ENCODE data around the gene ESAM. TPM values are rescaled to one million over a fixed set of nuclear protein-coding genes. Genes with fewer than 3 reads are reported as not detected.

ESAM gene
- total RNA-seq, 1 experiment from 2014 or later, result 0.92 TPM

DNA sequence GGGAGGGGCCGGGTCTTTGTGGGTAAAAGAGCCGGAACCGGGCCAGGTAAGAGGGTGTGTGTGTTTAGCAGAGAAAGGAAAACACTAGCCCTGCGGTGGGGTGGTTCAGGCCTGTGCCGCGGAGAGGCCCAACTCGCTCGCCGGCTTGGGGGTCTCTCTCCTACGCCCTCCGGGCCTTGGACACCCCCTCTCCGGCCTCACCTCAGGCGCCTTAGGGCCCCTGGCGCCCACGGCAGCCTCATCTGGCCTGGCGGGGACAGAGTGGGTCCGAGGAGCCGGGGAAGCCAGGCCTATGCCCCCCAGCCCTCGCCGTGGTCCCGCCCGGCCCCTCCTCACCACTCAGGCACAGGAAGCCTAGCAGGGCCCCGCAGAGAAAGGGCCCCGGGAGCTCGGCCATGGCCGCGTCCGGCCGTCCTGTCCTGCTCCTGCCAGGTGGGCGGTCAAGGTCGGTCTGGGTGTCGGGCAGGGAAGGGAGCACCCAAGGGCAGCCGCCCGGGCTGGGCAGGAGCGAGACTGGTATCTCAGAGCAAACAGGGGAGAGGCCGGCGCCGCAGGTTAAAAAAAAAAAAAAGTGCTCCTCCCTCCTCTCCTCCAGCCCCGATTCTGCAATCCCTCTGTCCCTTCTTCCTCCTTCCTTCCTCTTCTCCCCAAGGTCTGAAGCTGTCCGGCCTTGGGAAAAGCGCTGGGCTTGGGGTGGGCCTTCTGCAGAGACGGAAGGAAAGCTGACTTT is 10.2 kb downstream of the ESAM start, which contains the start of gene VSIG2:
Gene VSIG2, minus strand, starts transcription at position 515 of the 730 bp plus-strand sequence. Its CDS starts 118 bp downstream, at position 397.
- Histone ChIP-seq H3K4me2 (ENCODE audit: insufficient read depth, insufficient read length, low read length) (peak within 1 kb of the TSS; percentile 41), H3K23me2 (ENCODE audit: insufficient read length, low read depth, low read length, poor library complexity, severe bottlenecking) (peaks cover 8% of the 10 kb centered on the region), H4K8ac (replicated peaks; ENCODE audit: insufficient read length, low read depth, low read length) (no peak within 1 kb of the TSS), H2AFZ (ENCODE audit: low read length) (no peak within 1 kb of the TSS), H2BK15ac (ENCODE audit: low read depth, low read length) (no peak within 1 kb of the TSS), H2BK20ac (ENCODE audit: low read depth, low read length, poor library complexity, severe bottlenecking) (no peak within 1 kb of the TSS), H3K18ac (ENCODE audit: insufficient read length, low read depth, low read length) (no peak within 1 kb of the TSS), H3K4me1 (ENCODE audit: insufficient read depth, low read length) (peaks cover 3% of the 10 kb centered on the region; the same call in 1 of the 2 replicates), H3K23ac (ENCODE audit: insufficient read length, low read depth, low read length) (no peak within 1 kb of the TSS), H4K91ac (ENCODE audit: insufficient read length, low read depth, low read length) (no peak within 1 kb of the TSS), H2BK12ac (ENCODE audit: insufficient read length, low read depth, low read length) (no peak within 1 kb of the TSS), H4K20me1 (ENCODE audit: control insufficient read depth, insufficient read depth, insufficient read length) (no peaks in the 10 kb centered on the region), H4K5ac (ENCODE audit: insufficient read length, low read depth, low read length) (no peak within 1 kb of the TSS), H3K27ac (ENCODE audit: insufficient read length, low read depth, low read length) (no peak within 1 kb of the TSS), H3T11ph (ENCODE audit: low read length) (no peak within 1 kb of the TSS), H3K56ac (ENCODE audit: insufficient read length, low read depth, low read length) (no peak within 1 kb of the TSS), H3K4ac (ENCODE audit: low read depth, low read length) (no peak within 1 kb of the TSS), H2BK120ac (ENCODE audit: low read depth, low read length, poor library complexity, severe bottlenecking) (no peak within 1 kb of the TSS), H3K9me3 (ENCODE audit: control insufficient read depth, low read depth, low read length) (no peaks in the 10 kb centered on the region), H3K27me3 (ENCODE audit: insufficient read depth, low read length) (peaks cover 93% of the 10 kb centered on the region), H3K79me2 (ENCODE audit: insufficient read depth, low read length) (no peaks in the 10 kb centered on the region), H2AK5ac (ENCODE audit: insufficient read length, low read length) (no peak within 1 kb of the TSS), H3K79me1 (ENCODE audit: insufficient read depth, low read depth, low read length, poor library complexity, severe bottlenecking) (no peaks in the 10 kb centered on the region), H3K9ac (ENCODE audit: extremely low read depth, insufficient read length, low read length) (no peak within 1 kb of the TSS), H3K14ac (ENCODE audit: insufficient read depth, low read length) (no peak within 1 kb of the TSS), H2BK5ac (ENCODE audit: insufficient read length, low read length) (no peak within 1 kb of the TSS)
- Mint-ChIP-seq H3K36me3 (ENCODE audit: insufficient read depth in 1 of 3, low read depth in 3 of 3) (no peaks in the 10 kb centered on the region; a peak in 2 of 7 replicates), H3K4me3 (peak within 1 kb of the TSS in 1 of 2 experiments; percentile 74; a peak in 3 of 5 replicates), H3K27ac (no peak within 1 kb of the TSS), H3K27me3 (ENCODE audit: low read depth) (peaks cover 65% of the 10 kb centered on the region), H3K9me3 (peaks cover 3% of the 10 kb centered on the region in 2 experiments; a peak in 2 of 5 replicates), H3K4me1 (peaks cover 16 to 44% of the 10 kb centered on the region in 2 experiments)
- WGBS (ENCODE audit: extremely low coverage, insufficient read length, low lambda C conversion rate), result no CpG with 5 or more reads among the region's 42 CpGs
- peak; percentile 35 for DNase-seq
- TF ChIP-seq, protein P1, sequence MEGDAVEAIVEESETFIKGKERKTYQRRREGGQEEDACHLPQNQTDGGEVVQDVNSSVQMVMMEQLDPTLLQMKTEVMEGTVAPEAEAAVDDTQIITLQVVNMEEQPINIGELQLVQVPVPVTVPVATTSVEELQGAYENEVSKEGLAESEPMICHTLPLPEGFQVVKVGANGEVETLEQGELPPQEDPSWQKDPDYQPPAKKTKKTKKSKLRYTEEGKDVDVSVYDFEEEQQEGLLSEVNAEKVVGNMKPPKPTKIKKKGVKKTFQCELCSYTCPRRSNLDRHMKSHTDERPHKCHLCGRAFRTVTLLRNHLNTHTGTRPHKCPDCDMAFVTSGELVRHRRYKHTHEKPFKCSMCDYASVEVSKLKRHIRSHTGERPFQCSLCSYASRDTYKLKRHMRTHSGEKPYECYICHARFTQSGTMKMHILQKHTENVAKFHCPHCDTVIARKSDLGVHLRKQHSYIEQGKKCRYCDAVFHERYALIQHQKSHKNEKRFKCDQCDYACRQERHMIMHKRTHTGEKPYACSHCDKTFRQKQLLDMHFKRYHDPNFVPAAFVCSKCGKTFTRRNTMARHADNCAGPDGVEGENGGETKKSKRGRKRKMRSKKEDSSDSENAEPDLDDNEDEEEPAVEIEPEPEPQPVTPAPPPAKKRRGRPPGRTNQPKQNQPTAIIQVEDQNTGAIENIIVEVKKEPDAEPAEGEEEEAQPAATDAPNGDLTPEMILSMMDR (conservative IDR thresholded peaks at IDR 0.05), result no peak

Data from H9 (cell line).